Right lobe of liver (tissue), 4 donors: Measurements from ENCODE around the gene ANKRD65.

Source experiments
- CTCF ChIP-seq, 4 donors: fragments of 200-600 bp in 3 of 4; fragments of 450-650 bp in 1 of 4; IDR thresholded peaks; one replicate each; pipeline versions ENCODE4 v1.5.1 to v1.8.0; 2016 to 2022; ENCODE audit warnings: antibody characterized with exemption in 4 of 4, mild to moderate bottlenecking in 2 of 4
- POLR2A ChIP-seq: fragments of 450-650 bp; IDR thresholded peaks from one replicate; pipeline ENCODE4 v1.6.1; 2017; ENCODE audit warnings: antibody characterized with exemption, mild to moderate bottlenecking
- donor health status: DM: no; HTN: no; CAD: no.
- donor health status: DM: no; HTN: no; CAD: no.
- donor health status: DM: no; HTN: yes; CAD: no.

DNA sequence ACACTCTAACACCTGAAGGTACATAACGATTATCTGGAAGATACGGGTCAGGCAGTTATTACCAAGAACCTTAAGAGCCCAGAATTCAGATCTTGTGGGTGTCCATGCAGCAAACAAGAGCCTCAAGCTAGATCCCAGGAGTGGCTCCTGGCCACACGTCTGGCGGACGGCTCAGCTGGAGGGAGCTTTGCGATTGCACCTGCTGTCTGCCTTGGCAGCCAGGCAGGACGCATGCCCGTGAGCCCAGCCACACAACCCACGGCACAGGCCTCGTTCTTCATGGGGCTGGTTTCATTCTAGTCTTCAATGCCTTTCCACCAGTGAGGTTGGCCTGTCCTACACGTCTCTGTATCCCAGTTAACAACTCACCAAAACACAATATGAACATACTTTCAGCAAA, 27.6 kb downstream of the ANKRD65 start:
- TF ChIP-seq CTCF (IDR thresholded peaks at IDR 0.05) (no peak), POLR2A (no peak)
